D341Med (cell line): ENCODE results near the gene THADA.

Experiments
- DNase-seq: peaks from one replicate; pipeline ENCODE4 v3.0.0; 2012; ENCODE audit warnings: low spot score

Gene THADA

GRCh38 chr2:43186321-43186678 is 409.5 kb downstream of the THADA start:
- no peak for DNase-seq

- DNase-seq, result no peak
Measured at GRCh38 chr2:43185146-43185545, 410.7 kb downstream of the THADA start.

GRCh38 chr2:43184339-43184895 is 411.4 kb downstream of the THADA start:
- DNase-seq, result no peak

- no peak for DNase-seq
Measured at GRCh38 chr2:43183743-43184142, 412.1 kb downstream of the THADA start.

DNA sequence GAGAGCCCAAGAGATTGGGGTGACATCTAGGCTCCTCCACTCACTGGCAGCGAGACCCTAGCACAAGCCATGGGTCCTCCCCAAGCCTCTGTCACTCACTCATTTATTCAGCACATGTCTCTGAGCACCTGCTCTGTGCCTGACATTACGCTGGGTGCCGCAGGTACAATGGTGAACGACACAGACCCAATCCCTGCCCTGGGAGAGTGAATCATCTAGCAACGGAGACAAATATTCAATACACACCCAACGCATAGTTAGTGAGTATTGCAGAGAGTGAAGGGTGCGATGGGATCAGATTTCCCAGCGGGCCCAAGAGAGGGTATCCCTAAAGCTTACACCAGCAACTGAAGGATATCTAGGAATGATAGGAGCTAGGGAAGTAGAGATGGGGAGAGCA is 414.9 kb downstream of the THADA start:
- DNase-seq, result no peak
